ENCODE measurements around the gene SESTD1. TPM values are rescaled to one million over a fixed set of nuclear protein-coding genes. Genes with fewer than 3 reads are reported as not detected.
"Not testable (repeated sequence)": the region's sequence is repeated elsewhere in the genome, so short reads cannot be mapped to it uniquely, and the experiment has no call there.

The SESTD1 gene
- polyA plus RNA-seq, 1 donor from 2014 or later = 39.5 TPM

DNA sequence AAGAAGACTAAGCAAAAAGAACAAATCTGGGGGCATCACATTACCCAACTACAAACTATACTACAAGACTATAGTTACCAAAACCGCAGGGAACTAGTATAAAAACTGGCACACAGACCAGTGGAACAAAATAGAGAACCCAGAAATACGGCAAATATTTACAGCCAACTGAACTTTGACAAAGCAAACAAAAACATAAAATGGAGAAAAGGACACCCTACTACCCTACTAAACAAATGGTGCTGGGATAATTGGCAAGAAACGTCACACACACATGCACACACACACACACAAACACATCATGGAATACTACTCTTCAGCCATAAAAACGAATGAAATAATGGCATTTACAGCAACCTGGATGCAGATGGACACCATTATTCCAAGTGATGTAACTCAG is 53.3 kb downstream of the SESTD1 start:
- no peaks in the 10 kb centered on the region for H3K9me3 ChIP-seq (ENCODE audit: low read length)
- no peaks in the 10 kb centered on the region for H4K20me1 ChIP-seq (ENCODE audit: insufficient read depth)
- no peak overlapping the region for H3K4me3 ChIP-seq (ENCODE audit: low read length)
- H3F3A ChIP-seq (ENCODE audit: insufficient read depth, low read length, poor library complexity, severe bottlenecking) = no peaks in the 10 kb centered on the region
- H3K36me3 ChIP-seq (ENCODE audit: insufficient read depth, low read length) = no peaks in the 10 kb centered on the region
- H3K27me3 ChIP-seq (ENCODE audit: insufficient read depth, low read depth, low read length) = no peaks in the 10 kb centered on the region
- no peak overlapping the region for H2AFZ ChIP-seq (ENCODE audit: low read depth, low read length)
- no peak overlapping the region for H3K9ac ChIP-seq (ENCODE audit: low read length)
- no peak overlapping the region for H3K27ac ChIP-seq (ENCODE audit: low read length)
- no peak overlapping the region for H3K4me2 ChIP-seq (ENCODE audit: low read length)
- peaks cover 8% of the 10 kb centered on the region for H3K79me2 ChIP-seq (replicated peaks; ENCODE audit: insufficient read depth, low read length)
- no peak for TF ChIP-seq POLR2AphosphoS5 (IDR thresholded peaks at IDR 0.05)
- TF ChIP-seq TAF1 (IDR thresholded peaks at IDR 0.05; ENCODE audit: low read depth) = no peak
- H3K9me2 ChIP-seq (ENCODE audit: insufficient read depth, low read length) = no peaks in the 10 kb centered on the region

DNA sequence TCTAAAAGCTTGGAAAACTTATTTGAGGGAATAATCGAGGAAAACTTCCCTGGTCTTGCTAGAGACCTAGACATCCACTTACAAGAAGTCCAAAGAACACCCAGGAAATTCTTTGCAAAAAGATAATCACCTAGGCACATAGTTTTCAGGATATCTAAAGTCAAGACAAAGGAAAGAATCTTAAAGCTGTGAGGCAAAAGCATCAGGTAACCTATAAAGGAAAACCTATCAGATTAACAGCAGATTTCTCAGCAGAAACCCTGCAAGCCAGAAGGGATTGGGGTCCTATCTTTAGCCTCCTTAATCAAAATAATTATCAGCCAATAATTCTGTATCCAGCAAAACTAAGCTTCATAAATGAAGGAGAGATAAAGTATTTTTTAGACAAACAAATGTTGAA is 56.4 kb downstream of the SESTD1 start:
- H2AFZ ChIP-seq (ENCODE audit: low read depth, low read length); H3K9me3 ChIP-seq (ENCODE audit: low read length); H3K9ac ChIP-seq (ENCODE audit: low read length); H4K20me1 ChIP-seq (ENCODE audit: insufficient read depth); H3K27me3 ChIP-seq (ENCODE audit: insufficient read depth, low read depth, low read length); H3K27ac ChIP-seq (ENCODE audit: low read length); H3F3A ChIP-seq (ENCODE audit: insufficient read depth, low read length, poor library complexity, severe bottlenecking); H3K4me3 ChIP-seq (ENCODE audit: low read length); H3K4me2 ChIP-seq (ENCODE audit: low read length); H3K9me2 ChIP-seq (ENCODE audit: insufficient read depth, low read length); H3K36me3 ChIP-seq (ENCODE audit: insufficient read depth, low read length): not testable (repeated sequence)
- peaks cover 20% of the 10 kb centered on the region for H3K79me2 ChIP-seq (replicated peaks; ENCODE audit: insufficient read depth, low read length)

DNA sequence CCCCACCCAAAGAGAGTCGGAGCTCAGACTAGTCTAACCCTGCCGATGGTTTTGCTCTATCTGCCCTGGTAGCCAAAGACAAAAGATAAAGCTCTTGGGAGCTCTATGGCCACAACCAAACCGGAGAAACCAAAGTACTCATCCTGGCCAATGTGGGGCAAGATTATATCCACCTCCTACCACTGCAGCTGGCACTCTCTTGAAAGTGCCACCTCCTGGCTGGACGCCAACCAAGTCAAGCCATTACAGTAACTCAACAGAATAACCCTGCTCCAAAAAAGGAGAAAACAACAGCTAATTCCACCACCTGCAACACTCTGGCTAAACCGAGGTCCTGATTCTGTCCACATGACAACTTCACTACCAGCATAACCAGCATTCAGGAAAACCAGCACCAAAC is 57.6 kb downstream of the SESTD1 start:
- Histone ChIP-seq H3K9me3 (ENCODE audit: low read length) (no peaks in the 10 kb centered on the region), H3K27me3 (ENCODE audit: insufficient read depth, low read depth, low read length) (no peaks in the 10 kb centered on the region), H3K27ac (ENCODE audit: low read length) (no peak overlapping the region), H3F3A (ENCODE audit: insufficient read depth, low read length, poor library complexity, severe bottlenecking) (no peaks in the 10 kb centered on the region), H2AFZ (ENCODE audit: low read depth, low read length) (no peak overlapping the region), H4K20me1 (ENCODE audit: insufficient read depth) (no peaks in the 10 kb centered on the region), H3K79me2 (replicated peaks; ENCODE audit: insufficient read depth, low read length) (peaks cover 20% of the 10 kb centered on the region), H3K36me3 (ENCODE audit: insufficient read depth, low read length) (no peaks in the 10 kb centered on the region), H3K9me2 (ENCODE audit: insufficient read depth, low read length) (no peaks in the 10 kb centered on the region), H3K4me2 (ENCODE audit: low read length) (no peak overlapping the region), H3K4me3 (ENCODE audit: low read length) (no peak overlapping the region), H3K9ac (ENCODE audit: low read length) (no peak overlapping the region)
- TF ChIP-seq TAF1 (IDR thresholded peaks at IDR 0.05; ENCODE audit: low read depth) (no peak), SMC3 (conservative IDR thresholded peaks at IDR 0.05; ENCODE audit: poor library complexity) (no peak), EP300 (conservative IDR thresholded peaks at IDR 0.05; ENCODE audit: poor library complexity, severe bottlenecking) (no peak), EZH2 (IDR thresholded peaks at IDR 0.05; ENCODE audit: borderline replicate concordance, insufficient read depth, low read length, poor library complexity, severe bottlenecking) (no peak), RAD21 (conservative IDR thresholded peaks at IDR 0.05) (no peak), MXI1 (conservative IDR thresholded peaks at IDR 0.05; ENCODE audit: poor library complexity, severe bottlenecking) (no peak), POLR2AphosphoS5 (IDR thresholded peaks at IDR 0.05) (no peak)
- TF ChIP-seq, protein P1, sequence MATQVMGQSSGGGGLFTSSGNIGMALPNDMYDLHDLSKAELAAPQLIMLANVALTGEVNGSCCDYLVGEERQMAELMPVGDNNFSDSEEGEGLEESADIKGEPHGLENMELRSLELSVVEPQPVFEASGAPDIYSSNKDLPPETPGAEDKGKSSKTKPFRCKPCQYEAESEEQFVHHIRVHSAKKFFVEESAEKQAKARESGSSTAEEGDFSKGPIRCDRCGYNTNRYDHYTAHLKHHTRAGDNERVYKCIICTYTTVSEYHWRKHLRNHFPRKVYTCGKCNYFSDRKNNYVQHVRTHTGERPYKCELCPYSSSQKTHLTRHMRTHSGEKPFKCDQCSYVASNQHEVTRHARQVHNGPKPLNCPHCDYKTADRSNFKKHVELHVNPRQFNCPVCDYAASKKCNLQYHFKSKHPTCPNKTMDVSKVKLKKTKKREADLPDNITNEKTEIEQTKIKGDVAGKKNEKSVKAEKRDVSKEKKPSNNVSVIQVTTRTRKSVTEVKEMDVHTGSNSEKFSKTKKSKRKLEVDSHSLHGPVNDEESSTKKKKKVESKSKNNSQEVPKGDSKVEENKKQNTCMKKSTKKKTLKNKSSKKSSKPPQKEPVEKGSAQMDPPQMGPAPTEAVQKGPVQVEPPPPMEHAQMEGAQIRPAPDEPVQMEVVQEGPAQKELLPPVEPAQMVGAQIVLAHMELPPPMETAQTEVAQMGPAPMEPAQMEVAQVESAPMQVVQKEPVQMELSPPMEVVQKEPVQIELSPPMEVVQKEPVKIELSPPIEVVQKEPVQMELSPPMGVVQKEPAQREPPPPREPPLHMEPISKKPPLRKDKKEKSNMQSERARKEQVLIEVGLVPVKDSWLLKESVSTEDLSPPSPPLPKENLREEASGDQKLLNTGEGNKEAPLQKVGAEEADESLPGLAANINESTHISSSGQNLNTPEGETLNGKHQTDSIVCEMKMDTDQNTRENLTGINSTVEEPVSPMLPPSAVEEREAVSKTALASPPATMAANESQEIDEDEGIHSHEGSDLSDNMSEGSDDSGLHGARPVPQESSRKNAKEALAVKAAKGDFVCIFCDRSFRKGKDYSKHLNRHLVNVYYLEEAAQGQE (IDR thresholded peaks at IDR 0.05; ENCODE audit: borderline replicate concordance) = no peak
- TF ChIP-seq, protein P2, sequence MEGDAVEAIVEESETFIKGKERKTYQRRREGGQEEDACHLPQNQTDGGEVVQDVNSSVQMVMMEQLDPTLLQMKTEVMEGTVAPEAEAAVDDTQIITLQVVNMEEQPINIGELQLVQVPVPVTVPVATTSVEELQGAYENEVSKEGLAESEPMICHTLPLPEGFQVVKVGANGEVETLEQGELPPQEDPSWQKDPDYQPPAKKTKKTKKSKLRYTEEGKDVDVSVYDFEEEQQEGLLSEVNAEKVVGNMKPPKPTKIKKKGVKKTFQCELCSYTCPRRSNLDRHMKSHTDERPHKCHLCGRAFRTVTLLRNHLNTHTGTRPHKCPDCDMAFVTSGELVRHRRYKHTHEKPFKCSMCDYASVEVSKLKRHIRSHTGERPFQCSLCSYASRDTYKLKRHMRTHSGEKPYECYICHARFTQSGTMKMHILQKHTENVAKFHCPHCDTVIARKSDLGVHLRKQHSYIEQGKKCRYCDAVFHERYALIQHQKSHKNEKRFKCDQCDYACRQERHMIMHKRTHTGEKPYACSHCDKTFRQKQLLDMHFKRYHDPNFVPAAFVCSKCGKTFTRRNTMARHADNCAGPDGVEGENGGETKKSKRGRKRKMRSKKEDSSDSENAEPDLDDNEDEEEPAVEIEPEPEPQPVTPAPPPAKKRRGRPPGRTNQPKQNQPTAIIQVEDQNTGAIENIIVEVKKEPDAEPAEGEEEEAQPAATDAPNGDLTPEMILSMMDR (IDR thresholded peaks at IDR 0.05; ENCODE audit: poor library complexity, severe bottlenecking) = no peak

Measured in neural cell (in vitro differentiated cells).